A549 (cell line): Measurements from ENCODE around the gene ARSK. TPM values are rescaled to one million over a fixed set of nuclear protein-coding genes. Genes with fewer than 3 reads are reported as not detected.

Experiments
- ATAC-seq, 2 experiments: fragments of 200-7000 bp in 1 of 2; fragments of >200 bp in 1 of 2; cut with Nextera tagmentation in 1 of 2; cut with Tn5 transposase in 1 of 2; 3 replicates each; pipeline versions ENCODE4 v1.8.0 to v1.9.1; 2018 to 2020; ENCODE audit warnings: mild to moderate bottlenecking in 1 of 2, moderate library complexity in 1 of 2
- CTCF ChIA-PET: fragments of 300-600 bp; sonication (Branson Sonifier 250); formaldehyde crosslinking; extraction: SDS; loops from one replicate; lab custom pipeline; 2021; ENCODE audit warnings: antibody characterized with exemption, inconsistent platforms; lab: Yijun Ruan, JAX
- POLR2A ChIA-PET: fragments of 350-600 bp; formaldehyde crosslinking; extraction: SDS; loops from one replicate; lab custom pipeline; 2021; ENCODE audit warnings: antibody characterized with exemption, inconsistent platforms; lab: Yijun Ruan, JAX
- DNase-seq, 2 experiments: peaks; one replicate each; pipeline versions ENCODE4 v3.0.0 to v3.0.0-alpha.2; 2011 to 2016; ENCODE audit warnings: low read depth in 1 of 2, low spot score in 1 of 2
- FAIRE-seq: peaks from 2 replicates; lab custom pipeline; 2011; peaks lifted over from hg19 to GRCh38; lab: Jason Lieb, UNC
- H3K27ac ChIP-seq, 2 experiments: fragments of >200 bp; sonication (Bioruptor Twin); formaldehyde crosslinking; 3 replicates each; pipeline ENCODE4 v1.5.1; 2016 to 2017
- H3K4me1 ChIP-seq: fragments of >200 bp; sonication (Bioruptor Twin); formaldehyde crosslinking; 3 replicates; pipeline ENCODE4 v1.6.1; 2016
- H3K4me2 ChIP-seq: fragments of >200 bp; sonication (Bioruptor Twin); formaldehyde crosslinking; 3 replicates; pipeline ENCODE4 v1.6.1; 2016
- H3K4me3 ChIP-seq: fragments of >200 bp; sonication (Bioruptor Twin); formaldehyde crosslinking; 3 replicates; pipeline ENCODE4 v1.5.1; 2016
- H3K9me3 ChIP-seq: fragments of >200 bp; sonication (Bioruptor Twin); formaldehyde crosslinking; 3 replicates; pipeline ENCODE4 v1.6.1; 2016
- CBX2 ChIP-seq: fragments of 200-600 bp; sonication (generic); IDR thresholded peaks from 2 replicates; pipeline ENCODE4 v1.6.1; 2016; ENCODE audit warnings: low read depth, mild to moderate bottlenecking, borderline replicate concordance
- CHD2 ChIP-seq: fragments of 150-350 bp; IDR thresholded peaks from 2 replicates; pipeline ENCODE4 v1.6.1; 2014; ENCODE audit warnings: low read length; ENCODE audit not compliant: partially characterized antibody
- EHF ChIP-seq: fragments of 250-450 bp; sonication (Bioruptor Pico); IDR thresholded peaks from 2 replicates; pipeline ENCODE4 v1.5.0; 2020; ENCODE audit warnings: mild to moderate bottlenecking
- ESRRA ChIP-seq: fragments of 150-350 bp; IDR thresholded peaks from 2 replicates; pipeline ENCODE4 v1.6.1; 2014; ENCODE audit warnings: mild to moderate bottlenecking, low read length, borderline replicate concordance
- FOSB ChIP-seq: fragments of 250-450 bp; sonication (Bioruptor Pico); IDR thresholded peaks from 2 replicates; pipeline ENCODE4 v1.5.0; 2020; ENCODE audit warnings: mild to moderate bottlenecking, moderate library complexity
- FOSL2 ChIP-seq, 2 experiments: fragments of 450-650 bp in 1 of 2; fragments of >200 bp in 1 of 2; sonication (Bioruptor Twin) in 1 of 2; formaldehyde crosslinking; IDR thresholded peaks; 2 replicates each; pipeline versions ENCODE4 v1.5.0 to v1.6.1; 2016 to 2020; ENCODE audit warnings: mild to moderate bottlenecking in 1 of 2, moderate library complexity in 1 of 2
- FOXS1 ChIP-seq: fragments of 250-450 bp; sonication (Bioruptor Pico); IDR thresholded peaks from 2 replicates; pipeline ENCODE4 v1.5.0; 2020; ENCODE audit warnings: mild to moderate bottlenecking, moderate library complexity
- JUN ChIP-seq, 2 experiments: fragments of >200 bp; sonication (Bioruptor Twin); formaldehyde crosslinking; IDR thresholded peaks; 2 replicates in 1 of 2; 3 replicates in 1 of 2; pipeline ENCODE4 v1.6.1; 2016 to 2017
- KDM1A ChIP-seq: fragments of 200-600 bp; sonication (generic); IDR thresholded peaks from 2 replicates; pipeline ENCODE4 v1.6.1; 2016; ENCODE audit warnings: low read depth, mild to moderate bottlenecking
- KDM5A ChIP-seq: fragments of 200-600 bp; sonication (generic); IDR thresholded peaks from 2 replicates; pipeline ENCODE4 v1.6.1; 2016; ENCODE audit warnings: antibody characterized with exemption, mild to moderate bottlenecking
- MAFK ChIP-seq: fragments of 450-650 bp; IDR thresholded peaks from 2 replicates; pipeline ENCODE4 v1.6.1; 2014; ENCODE audit not compliant: partially characterized antibody
- NPAS2 ChIP-seq: fragments of 250-450 bp; sonication (Bioruptor Pico); IDR thresholded peaks from 2 replicates; pipeline ENCODE4 v1.8.0; 2022; ENCODE audit warnings: mild to moderate bottlenecking, moderate library complexity, borderline replicate concordance
- NR3C1 ChIP-seq: fragments of >200 bp; sonication (Bioruptor Twin); formaldehyde crosslinking; IDR thresholded peaks from 3 replicates; pipeline ENCODE4 v1.6.1; 2017
- RAD21 ChIP-seq, 2 experiments: fragments of >200 bp in 1 of 2; sonication (Bioruptor Twin) in 1 of 2; formaldehyde crosslinking in 1 of 2; IDR thresholded peaks in 1 of 2; conservative IDR thresholded peaks in 1 of 2; 2 replicates in 1 of 2; 3 replicates in 1 of 2; pipeline ENCODE4 v1.6.1; 2012 to 2018; ENCODE audit warnings: inconsistent platforms in 1 of 2
- RNF2 ChIP-seq: fragments of 200-600 bp; sonication (generic); IDR thresholded peaks from 2 replicates; pipeline ENCODE4 v1.6.1; 2016; ENCODE audit warnings: low read depth, mild to moderate bottlenecking, antibody characterized with exemption, moderate library complexity, borderline replicate concordance
- SMC3 ChIP-seq: fragments of >200 bp; sonication (Bioruptor Twin); formaldehyde crosslinking; IDR thresholded peaks from 3 replicates; pipeline ENCODE4 v1.6.1; 2018; ENCODE audit warnings: inconsistent platforms
- SREBF2 ChIP-seq: fragments of 450-650 bp; IDR thresholded peaks from 2 replicates; pipeline ENCODE4 v1.6.1; 2014; ENCODE audit warnings: mild to moderate bottlenecking, moderate library complexity
- ZNF302 ChIP-seq: fragments of 250-450 bp; sonication (Bioruptor Pico); IDR thresholded peaks from 2 replicates; pipeline ENCODE4 v1.9.0; 2021; ENCODE audit warnings: inconsistent platforms, mild to moderate bottlenecking, moderate library complexity
- ZSCAN20 ChIP-seq: fragments of 250-450 bp; sonication (Bioruptor Pico); IDR thresholded peaks from 2 replicates; pipeline ENCODE4 v1.8.0; 2022; ENCODE audit warnings: mild to moderate bottlenecking, moderate library complexity
- WGBS: methylation state at CpG from one replicate; pipeline ENCODE4 v1.1.6; 2017; ENCODE audit errors: missing lambda C conversion rate; 5-methylcytosine and 5-hydroxymethylcytosine counted together
- polyA plus RNA-seq, 4 experiments: library from polyadenylated mRNA; depleted of rRNA in 3 of 4; stranded (reverse); fragments of >200 nt; fragmentation: RNase III in 1 of 4; extraction: RNeasy Plus Mini Kit Qiagen cat#74134 plus additional on column Dnase treatment in 1 of 4; gene quantifications; 2 replicates in 3 of 4; 3 replicates in 1 of 4; pipeline ENCODE4 v1.2.3, GENCODE V29; 2011 to 2017
- TF ChIP-seq, protein P1 (sequence below): IDR thresholded peaks from 2 replicates; pipeline ENCODE4 v1.6.1; 2012
- TF ChIP-seq, protein P2 (sequence below): fragments of 250-450 bp; sonication (Bioruptor Pico); IDR thresholded peaks from 2 replicates; pipeline ENCODE4 v1.5.0; 2021; ENCODE audit warnings: mild to moderate bottlenecking, moderate library complexity, borderline replicate concordance
- TF ChIP-seq, protein P3 (sequence below): fragments of >200 bp; sonication (Bioruptor Twin); formaldehyde crosslinking; IDR thresholded peaks from 3 replicates; pipeline ENCODE4 v1.6.1; 2016
- TF ChIP-seq, protein P4 (sequence below): fragments of 250-450 bp; sonication (Bioruptor Pico); IDR thresholded peaks from 2 replicates; pipeline ENCODE4 v1.5.0; 2020; ENCODE audit warnings: low read depth, mild to moderate bottlenecking, moderate library complexity
- TF ChIP-seq, protein P5 (sequence below): fragments of >200 bp; sonication (Bioruptor Twin); formaldehyde crosslinking; IDR thresholded peaks from 3 replicates; pipeline ENCODE4 v1.5.1; 2016

Gene ARSK
- polyA plus RNA-seq, 2 of the 4 experiments (the other 2 are of a cell fraction): 7.0 to 14.0 TPM

DNA sequence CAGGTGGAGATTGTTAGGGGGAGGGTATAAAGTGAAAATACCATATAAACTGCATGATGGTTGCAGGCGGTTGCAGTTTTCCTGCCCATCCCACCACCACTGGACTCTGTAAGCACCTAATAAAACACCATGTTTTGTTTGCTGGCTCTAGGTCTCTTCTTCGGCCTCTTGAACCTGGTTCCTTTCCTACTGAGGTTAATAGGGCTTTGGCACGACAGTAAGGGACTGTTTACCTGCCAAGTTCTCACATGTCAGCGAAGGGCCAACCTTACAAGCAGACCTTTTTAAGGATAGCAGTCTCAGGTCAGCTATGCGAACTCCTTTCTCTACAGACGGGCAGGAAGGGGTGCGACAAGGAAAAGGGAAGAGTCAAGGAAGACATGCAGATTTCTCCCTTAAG, 88.3 kb downstream of the ARSK start:
- Histone ChIP-seq H3K4me1 (peaks cover 11% of the 10 kb centered on the region), H3K9me3 (no peaks in the 10 kb centered on the region), H3K4me3 (no peak overlapping the region), H3K27ac (no peak overlapping the region), H3K4me2 (no peak overlapping the region)
- DNase-seq (no peak), FAIRE-seq (no peak), ATAC-seq (no peak)
- 67% methylated on average over 7 of the region's 7 CpGs for WGBS
- no peak for TF ChIP-seq FOSL2 (IDR thresholded peaks at IDR 0.05)
- TF ChIP-seq FOSL2 (CRISPR knock-in tag; IDR thresholded peaks at IDR 0.05): no peak
- TF ChIP-seq, protein P1, sequence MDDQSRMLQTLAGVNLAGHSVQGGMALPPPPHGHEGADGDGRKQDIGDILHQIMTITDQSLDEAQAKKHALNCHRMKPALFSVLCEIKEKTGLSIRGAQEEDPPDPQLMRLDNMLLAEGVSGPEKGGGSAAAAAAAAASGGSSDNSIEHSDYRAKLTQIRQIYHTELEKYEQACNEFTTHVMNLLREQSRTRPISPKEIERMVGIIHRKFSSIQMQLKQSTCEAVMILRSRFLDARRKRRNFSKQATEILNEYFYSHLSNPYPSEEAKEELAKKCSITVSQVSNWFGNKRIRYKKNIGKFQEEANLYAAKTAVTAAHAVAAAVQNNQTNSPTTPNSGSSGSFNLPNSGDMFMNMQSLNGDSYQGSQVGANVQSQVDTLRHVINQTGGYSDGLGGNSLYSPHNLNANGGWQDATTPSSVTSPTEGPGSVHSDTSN: no peak
- no peak for TF ChIP-seq ESRRA
- TF ChIP-seq KDM1A: no peak
- TF ChIP-seq SREBF2: no peak
- TF ChIP-seq EHF (CRISPR knock-in tag): no peak
- TF ChIP-seq, protein P2, sequence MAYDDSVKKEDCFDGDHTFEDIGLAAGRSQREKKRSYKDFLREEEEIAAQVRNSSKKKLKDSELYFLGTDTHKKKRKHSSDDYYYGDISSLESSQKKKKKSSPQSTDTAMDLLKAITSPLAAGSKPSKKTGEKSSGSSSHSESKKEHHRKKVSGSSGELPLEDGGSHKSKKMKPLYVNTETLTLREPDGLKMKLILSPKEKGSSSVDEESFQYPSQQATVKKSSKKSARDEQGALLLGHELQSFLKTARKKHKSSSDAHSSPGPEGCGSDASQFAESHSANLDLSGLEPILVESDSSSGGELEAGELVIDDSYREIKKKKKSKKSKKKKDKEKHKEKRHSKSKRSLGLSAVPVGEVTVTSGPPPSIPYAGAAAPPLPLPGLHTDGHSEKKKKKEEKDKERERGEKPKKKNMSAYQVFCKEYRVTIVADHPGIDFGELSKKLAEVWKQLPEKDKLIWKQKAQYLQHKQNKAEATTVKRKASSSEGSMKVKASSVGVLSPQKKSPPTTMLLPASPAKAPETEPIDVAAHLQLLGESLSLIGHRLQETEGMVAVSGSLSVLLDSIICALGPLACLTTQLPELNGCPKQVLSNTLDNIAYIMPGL: no peak
- TF ChIP-seq KDM5A: no peak
- no peak for TF ChIP-seq RNF2
- no peak for TF ChIP-seq NR3C1
- TF ChIP-seq, protein P3, sequence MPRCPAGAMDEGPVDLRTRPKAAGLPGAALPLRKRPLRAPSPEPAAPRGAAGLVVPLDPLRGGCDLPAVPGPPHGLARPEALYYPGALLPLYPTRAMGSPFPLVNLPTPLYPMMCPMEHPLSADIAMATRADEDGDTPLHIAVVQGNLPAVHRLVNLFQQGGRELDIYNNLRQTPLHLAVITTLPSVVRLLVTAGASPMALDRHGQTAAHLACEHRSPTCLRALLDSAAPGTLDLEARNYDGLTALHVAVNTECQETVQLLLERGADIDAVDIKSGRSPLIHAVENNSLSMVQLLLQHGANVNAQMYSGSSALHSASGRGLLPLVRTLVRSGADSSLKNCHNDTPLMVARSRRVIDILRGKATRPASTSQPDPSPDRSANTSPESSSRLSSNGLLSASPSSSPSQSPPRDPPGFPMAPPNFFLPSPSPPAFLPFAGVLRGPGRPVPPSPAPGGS: no peak
- TF ChIP-seq ZNF302 (CRISPR knock-in tag): no peak
- TF ChIP-seq FOSB (CRISPR knock-in tag): no peak
- no peak for TF ChIP-seq SMC3
- TF ChIP-seq MAFK: no peak
- TF ChIP-seq NPAS2 (CRISPR knock-in tag): no peak
- no peak for TF ChIP-seq CHD2
- no peak for TF ChIP-seq JUN (IDR thresholded peaks at IDR 0.05)
- no peak for TF ChIP-seq FOXS1 (CRISPR knock-in tag)
- TF ChIP-seq, protein P4, sequence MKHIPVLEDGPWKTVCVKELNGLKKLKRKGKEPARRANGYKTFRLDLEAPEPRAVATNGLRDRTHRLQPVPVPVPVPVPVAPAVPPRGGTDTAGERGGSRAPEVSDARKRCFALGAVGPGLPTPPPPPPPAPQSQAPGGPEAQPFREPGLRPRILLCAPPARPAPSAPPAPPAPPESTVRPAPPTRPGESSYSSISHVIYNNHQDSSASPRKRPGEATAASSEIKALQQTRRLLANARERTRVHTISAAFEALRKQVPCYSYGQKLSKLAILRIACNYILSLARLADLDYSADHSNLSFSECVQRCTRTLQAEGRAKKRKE (CRISPR knock-in tag): no peak
- POLR2A ChIA-PET: interaction anchor here (0.9 kb wide), 1 partner anchor 181 kb away, joined by 3 read pairs; no protein-coding TSS in a partner anchor
- CTCF ChIA-PET: interaction anchor here (0.7 to 7.7 kb wide), 16 partner anchors 8 to 959 kb away, joined by 3 to 104 read pairs (median 4); no protein-coding TSS in a partner anchor

DNA sequence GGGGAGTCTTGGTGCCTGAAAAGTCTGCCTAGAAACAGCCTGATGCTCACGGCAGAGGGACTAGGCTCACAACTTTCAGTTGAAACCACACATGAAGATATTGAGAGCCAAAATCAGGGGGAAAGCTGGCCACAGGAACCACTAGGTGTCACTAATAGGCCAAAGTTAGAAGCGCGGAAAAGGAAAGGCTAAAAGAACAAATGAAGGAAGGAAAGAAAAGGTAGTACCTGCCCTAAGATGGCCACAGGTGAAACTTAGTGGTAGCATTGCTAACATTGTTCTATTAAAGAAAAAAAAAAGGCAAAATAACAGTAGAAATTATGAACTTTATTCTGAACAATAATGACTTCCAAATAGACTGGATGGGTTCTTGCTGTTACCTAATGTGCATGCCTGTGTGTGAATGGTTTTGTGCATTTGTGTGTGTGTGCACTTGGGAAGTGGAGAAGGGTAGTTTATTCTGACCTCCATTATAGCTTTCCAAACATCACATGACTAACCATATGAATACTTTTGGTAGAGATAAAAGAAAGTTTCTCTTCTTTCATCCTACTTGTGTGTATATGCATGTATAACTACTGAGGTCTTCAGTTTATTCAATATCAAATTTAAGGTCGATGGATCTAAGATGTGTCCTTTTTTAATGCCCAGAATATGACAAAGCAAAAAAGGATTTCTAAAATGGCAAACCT, 89.6 kb downstream of the ARSK start:
- peaks cover 14% of the 10 kb centered on the region for H3K4me1 ChIP-seq
- ChIA-PET CTCF (interaction anchor here (0.6 to 7.7 kb wide), 31 partner anchors 9 to 1042 kb away, joined by 3 to 104 read pairs (median 4); no protein-coding TSS in a partner anchor), POLR2A (interaction anchor here (1.0 kb wide), 1 partner anchor 190 kb away, joined by 8 read pairs; no protein-coding TSS in a partner anchor)
- FAIRE-seq (peak; percentile 51), ATAC-seq (peak; percentile 14 to 22; a peak in 1 of 6 replicates), DNase-seq (peak; percentile 49 to 68)
- no peaks in the 10 kb centered on the region for H3K9me3 ChIP-seq
- TF ChIP-seq SREBF2 (no peak), RAD21 (conservative IDR thresholded peaks at IDR 0.05 in 1 of 2, IDR thresholded peaks at IDR 0.05 in 1 of 2) (peak; percentile 90 to 91), ZSCAN20 (CRISPR knock-in tag) (no peak), RNF2 (no peak), SMC3 (peak; percentile 76), CBX2 (no peak)
- TF ChIP-seq, protein P5, sequence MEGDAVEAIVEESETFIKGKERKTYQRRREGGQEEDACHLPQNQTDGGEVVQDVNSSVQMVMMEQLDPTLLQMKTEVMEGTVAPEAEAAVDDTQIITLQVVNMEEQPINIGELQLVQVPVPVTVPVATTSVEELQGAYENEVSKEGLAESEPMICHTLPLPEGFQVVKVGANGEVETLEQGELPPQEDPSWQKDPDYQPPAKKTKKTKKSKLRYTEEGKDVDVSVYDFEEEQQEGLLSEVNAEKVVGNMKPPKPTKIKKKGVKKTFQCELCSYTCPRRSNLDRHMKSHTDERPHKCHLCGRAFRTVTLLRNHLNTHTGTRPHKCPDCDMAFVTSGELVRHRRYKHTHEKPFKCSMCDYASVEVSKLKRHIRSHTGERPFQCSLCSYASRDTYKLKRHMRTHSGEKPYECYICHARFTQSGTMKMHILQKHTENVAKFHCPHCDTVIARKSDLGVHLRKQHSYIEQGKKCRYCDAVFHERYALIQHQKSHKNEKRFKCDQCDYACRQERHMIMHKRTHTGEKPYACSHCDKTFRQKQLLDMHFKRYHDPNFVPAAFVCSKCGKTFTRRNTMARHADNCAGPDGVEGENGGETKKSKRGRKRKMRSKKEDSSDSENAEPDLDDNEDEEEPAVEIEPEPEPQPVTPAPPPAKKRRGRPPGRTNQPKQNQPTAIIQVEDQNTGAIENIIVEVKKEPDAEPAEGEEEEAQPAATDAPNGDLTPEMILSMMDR: peak; percentile 82
- TF ChIP-seq, protein P3: no peak
- 5% methylated on average over 4 of the region's 4 CpGs for WGBS
- no peak overlapping the region for H3K4me3 ChIP-seq
- H3K27ac ChIP-seq: peak overlapping the region; percentile 24 to 85; a peak in 1 of 6 replicates
- peak overlapping the region; percentile 17; the same call in 1 of the 3 replicates for H3K4me2 ChIP-seq
